A172 (cell line): ENCODE measurements around the gene DFFB. TPM values are rescaled to one million over a fixed set of nuclear protein-coding genes. Genes with fewer than 3 reads are reported as not detected.

Source experiments
- DNase-seq: peaks from one replicate; pipeline ENCODE4 v3.0.0-alpha.2; 2015; ENCODE audit warnings: low spot score
- total RNA-seq: library from RNA; depleted of rRNA; stranded (reverse); fragments of >200 nt; shearing (Covaris generic); gene quantifications from 2 replicates; pipeline ENCODE4 v1.2.3, GENCODE V29; 2014

The DFFB gene
- total RNA-seq, 1 experiment from 2014 or later, result 5.5 TPM

- DNase-seq, result no peak
These were observed 15.3 kb downstream of the DFFB start for GRCh38 chr1:3872546-3872945.

DNA sequence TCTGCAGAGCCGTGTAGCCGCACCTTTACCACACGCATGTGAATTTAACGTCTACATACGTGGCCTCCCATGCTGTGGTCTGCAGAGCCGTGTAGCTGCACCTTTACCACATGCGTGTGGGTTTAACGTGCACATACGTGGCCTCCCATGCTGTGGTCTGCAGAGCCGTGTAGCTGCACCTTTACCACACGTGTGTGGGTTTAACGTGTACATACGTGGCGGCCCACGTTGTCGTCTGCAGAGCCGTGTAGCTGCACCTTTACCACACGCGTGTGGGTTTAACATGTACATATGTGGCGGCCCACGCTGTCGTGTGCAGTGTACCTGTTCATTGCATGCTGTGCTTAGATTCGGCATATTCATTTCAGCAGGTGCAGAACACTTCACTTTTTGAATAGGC is 17.5 kb downstream of the DFFB start:
- no peak for DNase-seq

DNA sequence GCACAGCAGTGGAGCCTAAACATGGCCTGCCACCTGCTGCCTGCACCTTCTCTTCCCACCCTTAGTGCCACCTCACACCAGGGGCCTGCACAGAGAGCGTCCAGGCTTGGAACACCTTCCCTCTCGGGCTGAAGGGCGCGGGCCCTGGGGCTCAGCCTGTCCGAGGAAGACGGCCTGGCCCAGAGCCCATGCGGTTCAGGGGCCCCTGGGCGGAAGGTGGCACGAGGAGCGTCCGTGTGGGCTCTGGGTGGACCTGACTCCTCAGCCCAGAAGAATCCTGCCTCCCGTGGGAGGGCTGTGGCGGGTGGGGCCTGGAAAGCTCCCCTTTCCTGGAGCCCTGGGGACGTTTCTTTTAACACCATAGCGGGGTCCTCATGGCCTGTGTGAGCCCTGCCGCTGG is 19.4 kb downstream of the DFFB start:
- DNase-seq, result no peak

GRCh38 chr1:3879099-3879498 is 21.8 kb downstream of the DFFB start:
- no peak for DNase-seq

DNA sequence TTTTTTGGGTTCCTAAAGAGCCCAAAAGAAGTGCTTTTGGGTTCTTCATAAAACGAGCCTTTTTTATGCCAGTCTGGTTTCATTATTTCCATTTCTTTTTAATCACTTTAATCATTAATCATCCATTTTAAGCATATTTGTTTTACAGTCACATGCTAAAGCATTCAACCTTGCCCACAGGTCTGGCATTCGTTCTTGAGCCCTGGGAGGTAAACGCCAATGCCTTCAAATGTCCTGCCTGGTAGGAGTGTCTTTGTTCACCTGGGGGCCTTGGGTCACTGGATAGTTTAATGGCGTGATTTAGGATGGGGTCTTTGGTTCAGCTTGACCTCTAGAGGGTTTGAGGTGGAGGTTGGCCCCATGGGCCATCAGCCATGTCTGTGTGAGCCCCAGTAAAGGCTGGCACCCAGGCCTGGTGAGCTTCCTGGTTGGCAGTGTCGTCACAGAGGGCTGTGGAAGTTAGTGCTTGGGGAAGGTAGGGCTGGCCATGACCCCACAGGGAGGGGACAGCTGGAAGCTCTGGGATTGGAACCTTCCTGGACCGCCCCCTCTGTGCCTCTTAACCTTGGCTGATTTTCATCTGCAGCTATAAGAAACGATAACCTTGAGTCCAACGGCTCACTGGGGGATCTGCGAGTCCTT is 22.6 kb downstream of the DFFB start:
- no peak for DNase-seq

DNA sequence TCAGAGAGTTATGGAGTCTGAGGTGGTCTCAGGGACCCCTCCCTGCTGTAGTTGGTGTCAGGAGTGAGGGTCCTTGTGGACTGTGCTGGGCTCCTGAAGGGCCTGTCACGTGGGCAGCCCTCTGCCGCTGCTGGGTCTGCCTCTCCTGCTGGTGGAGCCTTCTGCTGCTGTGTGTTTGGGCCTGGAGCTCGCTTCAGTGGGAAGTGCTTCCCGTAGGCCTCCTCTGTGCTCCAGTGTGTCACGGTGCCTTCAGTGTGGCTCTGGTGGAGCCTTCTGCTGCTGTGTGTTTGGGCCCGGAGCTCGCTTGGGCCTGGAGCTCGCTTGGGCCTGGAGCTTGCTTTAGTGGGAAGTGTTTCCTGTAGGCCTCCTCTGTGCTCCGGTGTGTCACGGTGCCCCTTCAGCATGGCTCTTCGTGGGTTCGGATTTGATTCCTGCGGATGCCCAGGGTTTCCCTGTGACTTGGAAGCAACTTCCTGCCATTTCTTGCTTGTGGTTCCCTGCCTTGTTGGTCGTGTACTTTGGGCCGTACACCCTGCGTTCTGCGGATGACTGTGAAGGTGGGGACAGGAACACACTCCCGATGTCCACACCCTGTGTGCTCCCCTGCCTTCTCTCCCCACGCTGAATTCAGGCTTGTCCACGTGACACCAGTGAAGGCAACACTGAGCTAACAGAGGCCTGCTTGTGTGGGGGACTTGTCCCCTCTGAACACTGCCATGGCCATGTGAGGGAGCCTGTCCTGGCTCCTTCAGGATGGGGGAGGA is 23.3 kb downstream of the DFFB start:
- DNase-seq, result no peak

DNA sequence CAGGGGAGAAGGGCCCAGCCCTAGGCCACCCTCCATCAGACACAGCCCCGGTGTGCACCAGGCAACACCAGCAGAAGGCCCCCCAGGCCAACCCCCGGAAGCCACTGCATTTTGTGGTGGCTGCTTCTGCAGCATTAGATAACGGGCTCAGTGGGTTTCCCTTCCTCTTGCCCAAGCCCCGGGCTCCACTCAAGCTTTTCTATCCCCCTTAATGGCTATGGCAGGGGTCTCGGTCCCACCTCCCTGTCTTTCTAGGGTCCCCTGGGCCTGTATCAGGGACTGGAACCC is 23.9 kb downstream of the DFFB start:
- no peak for DNase-seq

GRCh38 chr1:3883194-3883925 is 26.1 kb downstream of the DFFB start:
- DNase-seq, result no peak

DNA sequence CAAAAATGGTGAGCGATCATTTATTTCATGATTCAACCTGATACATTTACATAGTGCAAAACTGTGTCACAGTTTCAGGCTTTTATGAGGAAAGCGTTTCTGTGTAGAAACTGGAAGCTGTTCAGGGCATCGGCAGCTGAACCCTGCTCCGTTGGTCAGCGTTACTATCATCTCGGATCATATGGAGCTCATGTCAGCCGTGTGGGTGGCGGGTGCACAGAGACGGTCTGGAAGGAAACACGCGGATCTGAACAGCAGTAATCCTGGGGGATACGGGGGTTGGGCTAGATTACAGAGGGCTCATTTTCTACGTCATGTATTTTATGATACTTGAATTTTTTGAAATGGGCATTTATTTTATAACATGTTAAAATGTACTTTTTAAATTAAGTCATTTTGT is 27.7 kb downstream of the DFFB start:
- DNase-seq, result no peak

- no peak for DNase-seq
These were observed 28.3 kb downstream of the DFFB start for GRCh38 chr1:3885611-3886010.

DNA sequence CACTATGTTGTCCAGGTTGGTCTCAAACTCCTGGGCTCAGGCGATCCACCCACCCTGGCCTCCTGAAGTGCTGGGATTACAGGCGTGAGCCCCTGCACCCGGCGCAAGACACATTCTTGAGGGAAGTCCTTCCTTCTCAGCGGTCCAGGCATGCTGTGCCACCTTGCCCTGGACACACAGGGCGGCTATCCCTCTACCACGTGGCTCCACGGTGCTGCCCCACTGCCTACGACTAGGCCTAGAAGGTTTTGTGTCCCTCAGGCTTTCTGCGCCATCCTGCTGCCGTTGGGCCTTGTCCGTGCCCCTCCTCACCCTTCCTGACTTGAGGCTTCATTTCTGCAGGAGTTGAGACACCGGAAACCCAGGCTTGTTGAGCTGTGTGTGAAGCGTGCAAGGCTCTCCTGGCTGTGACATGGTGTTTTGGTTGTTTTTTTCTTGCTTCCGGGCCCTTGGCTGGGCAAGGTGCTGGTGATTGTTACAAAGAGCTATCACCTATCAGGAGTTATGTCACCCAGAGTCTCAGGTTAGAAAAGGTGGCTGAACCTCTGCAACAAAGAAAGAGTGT is 28.9 kb downstream of the DFFB start:
- DNase-seq, result no peak

GRCh38 chr1:3886691-3887090 is 29.4 kb downstream of the DFFB start:
- DNase-seq, result no peak

DNA sequence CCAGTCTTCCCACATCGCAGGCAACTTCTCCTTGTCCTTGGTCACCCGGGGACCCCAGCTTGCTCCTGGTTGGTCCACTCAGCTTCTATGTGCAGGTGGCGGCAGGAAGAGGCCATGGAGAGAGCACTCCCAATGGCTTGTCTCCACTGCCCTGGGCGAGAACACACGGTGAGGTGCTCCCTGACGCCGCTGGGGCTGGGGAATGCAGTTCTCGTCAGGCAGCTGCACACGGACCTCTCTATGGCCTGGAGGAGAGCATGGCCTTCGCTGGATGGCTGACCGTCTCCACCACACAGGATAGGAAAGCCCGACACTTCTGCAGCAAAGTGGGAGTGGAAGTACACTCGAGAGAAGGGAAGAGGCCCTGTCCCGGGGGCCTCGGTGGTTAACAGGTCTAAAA is 31.0 kb downstream of the DFFB start:
- DNase-seq, result no peak

DNA sequence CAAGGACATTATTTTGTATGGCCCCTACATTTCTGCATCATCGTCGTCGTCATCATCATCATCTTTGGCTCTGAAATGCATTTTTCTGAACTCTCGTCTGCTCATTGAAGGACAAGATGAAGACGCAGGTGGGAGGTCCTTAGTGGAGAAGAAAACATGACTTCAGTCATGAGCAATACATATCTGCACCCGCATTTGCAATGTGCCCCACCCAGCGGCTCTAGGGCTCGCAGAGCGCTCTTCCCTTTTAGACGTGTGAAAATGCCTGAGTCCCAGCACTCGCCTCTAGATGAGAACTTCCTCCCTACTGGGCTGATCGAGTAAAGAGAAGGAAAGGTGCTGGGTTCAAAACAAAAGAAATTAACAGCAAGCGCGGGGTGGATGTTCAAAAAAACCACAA is 32.7 kb downstream of the DFFB start:
- no peak for DNase-seq

GRCh38 chr1:3890389-3891328 is 33.4 kb downstream of the DFFB start:
- no peak for DNase-seq

DNA sequence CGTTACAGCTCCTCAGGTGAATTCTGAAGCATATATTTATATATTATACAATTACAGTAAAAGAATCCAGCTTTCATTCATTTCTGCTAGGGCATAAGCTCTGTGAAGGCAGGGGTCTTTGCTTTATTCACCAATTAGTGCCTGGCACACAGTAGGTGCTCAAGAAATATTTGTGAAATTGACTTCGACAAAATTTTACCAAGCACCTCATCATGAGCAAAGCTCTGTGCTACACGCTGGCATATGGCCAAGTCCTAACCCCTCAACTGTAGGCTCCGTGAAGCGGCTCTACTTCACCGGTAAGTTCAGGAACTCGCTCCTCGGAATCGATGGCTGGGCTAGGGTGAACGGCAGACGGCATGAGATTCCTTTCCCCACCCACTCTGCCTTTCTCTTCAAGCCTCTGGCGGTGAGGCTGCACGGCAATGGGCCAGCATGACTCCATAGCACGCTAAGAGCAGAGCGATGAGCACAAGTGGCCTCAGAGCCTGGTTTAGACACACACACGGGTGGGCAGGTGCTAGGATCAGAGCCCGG is 34.1 kb downstream of the DFFB start:
- no peak for DNase-seq

- no peak for DNase-seq
These were observed 35.5 kb downstream of the DFFB start for GRCh38 chr1:3892748-3893147.

DNA sequence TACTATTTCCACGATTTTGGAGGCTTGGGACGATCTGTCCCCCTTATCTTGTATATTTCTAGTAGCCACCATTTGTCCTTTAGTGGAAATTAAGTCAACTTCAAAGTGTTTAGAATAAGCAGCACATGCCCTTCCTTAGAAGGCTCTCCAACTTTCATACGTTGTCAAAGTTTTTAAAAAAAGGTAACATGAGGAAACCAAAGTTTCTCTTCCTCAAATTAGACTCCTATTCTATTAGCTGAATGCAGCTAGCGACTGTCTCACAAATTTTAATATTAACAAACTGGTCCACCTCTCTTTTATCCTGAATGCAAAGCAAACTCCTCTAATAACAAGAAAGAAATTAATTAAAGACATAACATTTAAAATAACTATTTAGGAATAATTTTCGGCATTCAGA is 35.9 kb downstream of the DFFB start:
- DNase-seq, result no peak

DNA sequence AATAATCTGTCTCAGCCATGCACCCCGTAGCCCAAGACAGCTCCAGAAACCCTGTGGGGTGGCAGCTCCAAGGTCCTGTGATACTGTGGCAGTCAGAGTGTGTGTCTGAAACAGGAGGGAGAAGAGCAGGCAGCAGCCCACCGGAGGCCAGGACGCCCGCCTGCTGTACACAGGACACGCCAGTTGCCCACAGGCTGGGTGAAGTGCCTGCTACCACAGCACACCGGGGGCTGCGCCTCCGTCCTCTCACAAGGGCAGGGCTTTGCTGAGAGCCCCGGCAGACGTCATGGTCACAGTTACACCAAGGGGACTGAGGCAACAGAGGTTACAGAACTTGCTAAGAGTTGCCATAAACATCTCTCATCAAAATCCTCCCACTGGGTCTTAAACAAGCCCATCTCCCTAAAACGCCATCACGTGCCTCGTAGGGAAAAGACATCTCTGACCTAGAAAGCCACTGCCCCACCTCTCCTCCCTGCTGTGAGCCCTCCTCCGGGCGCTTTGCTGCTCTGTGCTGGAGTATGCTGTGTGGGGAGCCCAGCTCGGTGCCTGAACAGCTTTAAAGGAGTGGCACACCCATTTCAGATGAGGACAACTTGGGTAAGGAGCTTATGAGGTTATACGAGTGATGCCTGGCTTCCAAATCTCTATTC is 37.5 kb downstream of the DFFB start:
- no peak for DNase-seq

DNA sequence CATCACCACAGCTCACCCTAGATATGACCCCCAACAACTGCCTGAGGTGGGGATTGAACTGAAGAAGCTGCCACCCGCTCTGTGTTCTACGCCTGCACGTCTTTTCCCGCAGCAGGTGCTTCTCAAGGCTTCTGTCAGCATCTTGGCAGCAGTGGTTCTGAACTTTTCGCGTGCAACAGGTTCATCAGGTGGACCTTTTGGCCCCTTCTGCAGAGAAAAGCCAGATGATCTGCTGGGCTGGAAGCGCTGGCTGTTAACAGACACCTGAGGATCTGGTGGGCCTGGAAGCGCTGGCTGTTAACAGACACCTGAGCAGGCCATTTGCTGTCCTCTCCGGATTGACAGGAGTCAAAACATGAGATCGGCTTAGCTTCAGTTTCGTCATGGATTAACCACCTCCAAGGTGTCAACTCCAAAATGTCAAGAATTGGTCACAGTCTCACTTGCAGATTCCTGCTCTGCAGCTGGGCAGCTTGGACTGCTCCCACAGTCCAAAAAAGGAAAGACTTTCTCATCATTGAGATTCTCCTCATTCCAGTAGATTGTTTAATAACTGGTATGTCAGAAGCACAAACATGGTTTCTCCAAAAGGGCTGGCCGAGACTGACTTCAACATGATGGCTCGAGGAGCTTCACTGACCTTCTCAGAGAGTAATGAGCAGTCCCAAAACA is 38.1 kb downstream of the DFFB start:
- DNase-seq, result no peak
